ENCODE measurements around the gene MUSK. TPM values are rescaled to one million over a fixed set of nuclear protein-coding genes. Genes with fewer than 3 reads are reported as not detected.

The MUSK gene
- total RNA-seq, 1 donor from 2014 or later = not detected

- Mint-ChIP-seq H3K4me3 (no peak overlapping the region), H3K36me3 (ENCODE audit: low read depth) (no peaks in the 10 kb centered on the region), H3K27ac (no peak overlapping the region), H3K4me1 (no peaks in the 10 kb centered on the region), H3K27me3 (no peaks in the 10 kb centered on the region), H3K9me3 (peaks cover 4% of the 10 kb centered on the region)
- DNase-seq = no peak
- intact Hi-C loops (cut with micrococcal nuclease) = no loop called here
These were observed 45.7 kb downstream of the MUSK start for GRCh38 chr9:110714314-110714713.

GRCh38 chr9:110728058-110728457 is 59.5 kb downstream of the MUSK start:
- H3K36me3 Mint-ChIP-seq (ENCODE audit: low read depth) = no peaks in the 10 kb centered on the region
- H3K9me3 Mint-ChIP-seq = no peaks in the 10 kb centered on the region
- intact Hi-C loops (cut with micrococcal nuclease) = no loop called here
- DNase-seq = no peak
- H3K4me1 Mint-ChIP-seq = no peaks in the 10 kb centered on the region
- no peak overlapping the region for H3K4me3 Mint-ChIP-seq
- H3K27me3 Mint-ChIP-seq = no peaks in the 10 kb centered on the region
- H3K27ac Mint-ChIP-seq = no peak overlapping the region

- no peak for DNase-seq
- H3K27me3 Mint-ChIP-seq = no peaks in the 10 kb centered on the region
- intact Hi-C loops (cut with micrococcal nuclease) = no loop called here
- H3K9me3 Mint-ChIP-seq = no peaks in the 10 kb centered on the region
- no peak overlapping the region for H3K27ac Mint-ChIP-seq
- no peak overlapping the region for H3K4me3 Mint-ChIP-seq
- H3K36me3 Mint-ChIP-seq (ENCODE audit: low read depth) = no peaks in the 10 kb centered on the region
- H3K4me1 Mint-ChIP-seq = no peaks in the 10 kb centered on the region
These were observed 61.0 kb downstream of the MUSK start for GRCh38 chr9:110729641-110730040.

- no peaks in the 10 kb centered on the region for H3K4me1 Mint-ChIP-seq
- intact Hi-C loops (cut with micrococcal nuclease) = no loop called here
- no peak for DNase-seq
- H3K36me3 Mint-ChIP-seq (ENCODE audit: low read depth) = no peaks in the 10 kb centered on the region
- H3K27me3 Mint-ChIP-seq = no peaks in the 10 kb centered on the region
- no peak overlapping the region for H3K27ac Mint-ChIP-seq
- no peaks in the 10 kb centered on the region for H3K9me3 Mint-ChIP-seq
- H3K4me3 Mint-ChIP-seq = no peak overlapping the region
These were observed 62.9 kb downstream of the MUSK start for GRCh38 chr9:110731437-110732028.

- Mint-ChIP-seq H3K36me3 (ENCODE audit: low read depth) (no peaks in the 10 kb centered on the region), H3K27ac (no peak overlapping the region), H3K4me1 (no peaks in the 10 kb centered on the region), H3K4me3 (no peak overlapping the region), H3K27me3 (no peaks in the 10 kb centered on the region), H3K9me3 (no peaks in the 10 kb centered on the region)
- no peak for DNase-seq
- intact Hi-C loops (cut with micrococcal nuclease) = no loop called here
These were observed 70.4 kb downstream of the MUSK start for GRCh38 chr9:110738982-110739381.

GRCh38 chr9:110742741-110743371 is 74.3 kb downstream of the MUSK start:
- Mint-ChIP-seq H3K27ac (no peak overlapping the region), H3K4me1 (no peaks in the 10 kb centered on the region), H3K4me3 (no peak overlapping the region), H3K27me3 (no peaks in the 10 kb centered on the region), H3K9me3 (no peaks in the 10 kb centered on the region), H3K36me3 (ENCODE audit: low read depth) (no peaks in the 10 kb centered on the region)
- intact Hi-C loops (cut with micrococcal nuclease) = no loop called here
- DNase-seq = no peak

- no peaks in the 10 kb centered on the region for H3K4me1 Mint-ChIP-seq
- no peaks in the 10 kb centered on the region for H3K36me3 Mint-ChIP-seq (ENCODE audit: low read depth)
- intact Hi-C loops (cut with micrococcal nuclease) = no loop called here
- DNase-seq = no peak
- H3K9me3 Mint-ChIP-seq = no peaks in the 10 kb centered on the region
- no peak overlapping the region for H3K27ac Mint-ChIP-seq
- H3K4me3 Mint-ChIP-seq = no peak overlapping the region
- H3K27me3 Mint-ChIP-seq = no peaks in the 10 kb centered on the region
These were observed 76.3 kb downstream of the MUSK start for GRCh38 chr9:110744715-110745384.

GRCh38 chr9:110745676-110746075 is 77.1 kb downstream of the MUSK start:
- Mint-ChIP-seq H3K4me3 (no peak overlapping the region), H3K27me3 (no peaks in the 10 kb centered on the region), H3K4me1 (no peaks in the 10 kb centered on the region), H3K9me3 (no peaks in the 10 kb centered on the region), H3K27ac (no peak overlapping the region), H3K36me3 (ENCODE audit: low read depth) (no peaks in the 10 kb centered on the region)
- intact Hi-C loops (cut with micrococcal nuclease) = no loop called here
- no peak for DNase-seq

- intact Hi-C loops (cut with micrococcal nuclease) = no loop called here
- Mint-ChIP-seq H3K27me3 (no peaks in the 10 kb centered on the region), H3K36me3 (ENCODE audit: low read depth) (no peaks in the 10 kb centered on the region), H3K9me3 (no peaks in the 10 kb centered on the region), H3K4me3 (no peak overlapping the region), H3K4me1 (no peaks in the 10 kb centered on the region), H3K27ac (no peak overlapping the region)
- no peak for DNase-seq
These were observed 77.8 kb downstream of the MUSK start for GRCh38 chr9:110746211-110746930.

GRCh38 chr9:110748251-110748893 is 79.8 kb downstream of the MUSK start:
- no peak for DNase-seq
- H3K36me3 Mint-ChIP-seq (ENCODE audit: low read depth) = no peaks in the 10 kb centered on the region
- no peak overlapping the region for H3K27ac Mint-ChIP-seq
- no peaks in the 10 kb centered on the region for H3K9me3 Mint-ChIP-seq
- intact Hi-C loops (cut with micrococcal nuclease) = no loop called here
- H3K27me3 Mint-ChIP-seq = no peaks in the 10 kb centered on the region
- H3K4me1 Mint-ChIP-seq = no peaks in the 10 kb centered on the region
- H3K4me3 Mint-ChIP-seq = no peak overlapping the region

GRCh38 chr9:110750272-110750671 is 81.7 kb downstream of the MUSK start:
- Mint-ChIP-seq H3K9me3 (no peaks in the 10 kb centered on the region), H3K36me3 (ENCODE audit: low read depth) (no peaks in the 10 kb centered on the region), H3K27ac (no peak overlapping the region), H3K4me1 (no peaks in the 10 kb centered on the region), H3K27me3 (no peaks in the 10 kb centered on the region), H3K4me3 (no peak overlapping the region)
- intact Hi-C loops (cut with micrococcal nuclease) = no loop called here
- DNase-seq = no peak

- no peaks in the 10 kb centered on the region for H3K27me3 Mint-ChIP-seq
- no peaks in the 10 kb centered on the region for H3K36me3 Mint-ChIP-seq (ENCODE audit: low read depth)
- no peak overlapping the region for H3K27ac Mint-ChIP-seq
- intact Hi-C loops (cut with micrococcal nuclease) = no loop called here
- H3K4me3 Mint-ChIP-seq = no peak overlapping the region
- H3K4me1 Mint-ChIP-seq = no peaks in the 10 kb centered on the region
- no peak for DNase-seq
- no peaks in the 10 kb centered on the region for H3K9me3 Mint-ChIP-seq
These were observed 83.4 kb downstream of the MUSK start for GRCh38 chr9:110751971-110752370.

- Mint-ChIP-seq H3K4me1 (no peaks in the 10 kb centered on the region), H3K36me3 (ENCODE audit: low read depth) (no peaks in the 10 kb centered on the region), H3K9me3 (no peaks in the 10 kb centered on the region), H3K27me3 (no peaks in the 10 kb centered on the region), H3K4me3 (no peak overlapping the region), H3K27ac (no peak overlapping the region)
- intact Hi-C loops (cut with micrococcal nuclease) = no loop called here
- no peak for DNase-seq
These were observed 84.2 kb downstream of the MUSK start for GRCh38 chr9:110752766-110753165.

GRCh38 chr9:110753731-110754231 is 85.2 kb downstream of the MUSK start:
- H3K4me1 Mint-ChIP-seq = no peaks in the 10 kb centered on the region
- H3K27ac Mint-ChIP-seq = no peak overlapping the region
- H3K4me3 Mint-ChIP-seq = no peak overlapping the region
- no peaks in the 10 kb centered on the region for H3K9me3 Mint-ChIP-seq
- intact Hi-C loops (cut with micrococcal nuclease) = no loop called here
- H3K36me3 Mint-ChIP-seq (ENCODE audit: low read depth) = no peaks in the 10 kb centered on the region
- no peaks in the 10 kb centered on the region for H3K27me3 Mint-ChIP-seq
- no peak for DNase-seq
